Endothelial cell of umbilical vein (primary cell): ENCODE data around the gene ARHGAP15. TPM values are rescaled to one million over a fixed set of nuclear protein-coding genes. Genes with fewer than 3 reads are reported as not detected.

Source experiments
- BruUV-seq: library from RNA; stranded (reverse); fragments of 400-500 nt; replicated peaks from 2 replicates; lab custom pipeline; 2021; lab: Mats Ljungman, UMichigan
- CTCF ChIA-PET: fragments of 300-600, 350-600 bp; sonication (Branson Sonifier 250); formaldehyde crosslinking; loops from one replicate; lab custom pipeline; 2021; ENCODE audit warnings: antibody characterized with exemption, inconsistent platforms; lab: Charles Lee
- POLR2A ChIA-PET: fragments of 300-600, 350-600 bp; sonication (Branson Sonifier 250); formaldehyde crosslinking; loops from one replicate; lab custom pipeline; 2021; ENCODE audit warnings: antibody characterized with exemption, inconsistent platforms; lab: Charles Lee
- DNase-seq: peaks from one replicate; pipeline ENCODE4 v3.0.0-alpha.2; 2011; ENCODE audit warnings: low read depth, low spot score
- FAIRE-seq: peaks from 2 replicates; lab custom pipeline; 2011; peaks lifted over from hg19 to GRCh38; lab: Jason Lieb, UNC
- H2AFZ ChIP-seq: 2 replicates; pipeline ENCODE4 v1.6.0; 2012; ENCODE audit warnings: low read depth, low read length, control low read depth, inconsistent platforms
- H3K27ac ChIP-seq: 2 replicates; pipeline ENCODE4 v1.5.1; 2011; ENCODE audit warnings: low read depth, mild to moderate bottlenecking, control low read depth, low read length, moderate library complexity; ENCODE audit not compliant: insufficient read depth
- H3K27me3 ChIP-seq, 2 experiments: 2 replicates each; pipeline versions ENCODE4 v1.6.0 to v1.6.1; 2011; ENCODE audit warnings: low read length in 2 of 2, mixed read lengths in 1 of 2; ENCODE audit not compliant: control insufficient read depth in 2 of 2, insufficient read depth in 2 of 2
- H3K36me3 ChIP-seq, 2 experiments: 2 replicates in 1 of 2; 3 replicates in 1 of 2; pipeline ENCODE4 v1.5.1; 2011; ENCODE audit warnings: low read length in 2 of 2, mild to moderate bottlenecking in 1 of 2, moderate library complexity in 1 of 2; ENCODE audit not compliant: control insufficient read depth in 2 of 2, insufficient read depth in 2 of 2; ENCODE audit errors: extremely low read depth in 1 of 2
- H3K4me1 ChIP-seq: 3 replicates; pipeline ENCODE4 v1.5.1; 2011; ENCODE audit warnings: mild to moderate bottlenecking, low read length; ENCODE audit not compliant: control insufficient read depth, insufficient read depth; ENCODE audit errors: extremely low read depth
- H3K4me2 ChIP-seq: 2 replicates; pipeline ENCODE4 v1.6.1; 2011; ENCODE audit warnings: low read length, control low read depth, mixed read lengths; ENCODE audit not compliant: insufficient read depth
- H3K4me3 ChIP-seq, 3 experiments: fragments of 200-600 bp in 1 of 3; sonication (generic), shearing (Covaris generic) in 1 of 3; replicated peaks in 1 of 3; 2 replicates each; pipeline ENCODE4 v1.5.1; 2011 to 2016; ENCODE audit warnings: control low read depth in 3 of 3, low read length in 3 of 3, mild to moderate bottlenecking in 2 of 3, inconsistent platforms in 1 of 3, low read depth in 1 of 3, moderate library complexity in 1 of 3; ENCODE audit not compliant: insufficient read depth in 1 of 3
- H3K79me2 ChIP-seq: 2 replicates; pipeline ENCODE4 v1.6.0; 2012; ENCODE audit warnings: low read length, inconsistent platforms; ENCODE audit not compliant: control insufficient read depth, insufficient read depth
- H3K9ac ChIP-seq: replicated peaks from 2 replicates; pipeline ENCODE3; 2011; ENCODE audit warnings: low read length, control low read depth; ENCODE audit not compliant: insufficient read depth; ENCODE audit errors: extremely low read depth
- H3K9me1 ChIP-seq: replicated peaks from 3 replicates; pipeline ENCODE4 v1.6.0; 2011; ENCODE audit warnings: mild to moderate bottlenecking, low read length; ENCODE audit not compliant: control insufficient read depth, insufficient read depth; ENCODE audit errors: extremely low read depth
- H3K9me3 ChIP-seq: replicated peaks from 2 replicates; pipeline ENCODE4 v1.5.1; 2012; ENCODE audit warnings: low read length, inconsistent platforms; ENCODE audit not compliant: control insufficient read depth, insufficient read depth
- H4K20me1 ChIP-seq: replicated peaks from 2 replicates; pipeline ENCODE3; 2011; ENCODE audit warnings: mild to moderate bottlenecking, low read length; ENCODE audit not compliant: control insufficient read depth, insufficient read depth; ENCODE audit errors: extremely low read depth
- EZH2 ChIP-seq: IDR thresholded peaks from 2 replicates; pipeline ENCODE4 v1.6.1; 2012; ENCODE audit warnings: borderline replicate concordance, low read depth, mild to moderate bottlenecking, moderate library complexity, low read length, inconsistent platforms; ENCODE audit not compliant: severe bottlenecking
- FOS ChIP-seq: IDR thresholded peaks from 2 replicates; pipeline ENCODE4 v1.6.1; 2011; ENCODE audit warnings: mild to moderate bottlenecking, low read length, moderate library complexity, borderline replicate concordance; ENCODE audit not compliant: insufficient read depth
- GATA2 ChIP-seq: IDR thresholded peaks from 2 replicates; pipeline ENCODE4 v1.7.0; 2011; ENCODE audit warnings: low read depth, mild to moderate bottlenecking, moderate library complexity, mixed read lengths, low read length; ENCODE audit not compliant: insufficient read length, insufficient read depth
- JUN ChIP-seq: IDR thresholded peaks from 2 replicates; pipeline ENCODE4 v1.6.1; 2011; ENCODE audit warnings: borderline replicate concordance, low read depth; ENCODE audit not compliant: insufficient read length, insufficient read depth
- MYC ChIP-seq: IDR thresholded peaks from one replicate; pipeline ENCODE4 v1.6.1; 2011; ENCODE audit warnings: mild to moderate bottlenecking, low read depth, low read length
- POLR2A ChIP-seq: IDR thresholded peaks from 2 replicates; pipeline ENCODE4 v1.6.1; 2012; ENCODE audit warnings: low read depth, mild to moderate bottlenecking, control low read depth, low read length
- POLR2AphosphoS5 ChIP-seq: IDR thresholded peaks from 2 replicates; pipeline ENCODE4 v1.6.1; 2012; ENCODE audit warnings: low read depth, mild to moderate bottlenecking, control low read depth, low read length, moderate library complexity; ENCODE audit not compliant: insufficient read depth
- dilution Hi-C: fragments of 300-500 bp; cut with MboI; formaldehyde crosslinking; loops from one replicate; pipeline ENCODE4 v1.15.0; 2019; ENCODE audit warnings: low sequenced_read_pairs; ENCODE audit not compliant: extremely low pct_ligation_motif_present
- intact Hi-C: fragments of 100-400 bp; cut with micrococcal nuclease; formaldehyde crosslinking; loops from one replicate; pipeline ENCODE4 v1.10.0; 2022
- polyA plus RNA-seq, 4 experiments: library from polyadenylated mRNA; depleted of rRNA in 3 of 4; stranded (reverse) in 3 of 4; unstranded in 1 of 4; fragments of >200 nt; gene quantifications; 2 replicates each; pipeline versions ENCODE4 v1.2.1 to v1.2.3, GENCODE V29; 2011 to 2012; ENCODE audit warnings: missing spikeins in 1 of 4
- total RNA-seq: library from RNA; stranded (reverse); gene quantifications from 2 replicates; pipeline ENCODE4 v1.2.3, GENCODE V29; 2021
- TF ChIP-seq, protein P1 (sequence below): IDR thresholded peaks from 2 replicates; pipeline ENCODE4 v1.6.1; 2011; ENCODE audit not compliant: insufficient read depth, insufficient read length
- TF ChIP-seq, protein P2 (sequence below), 2 donors: IDR thresholded peaks; 1 replicate in 1 of 2; 2 replicates in 1 of 2; pipeline ENCODE4 v1.5.1; 2011; ENCODE audit warnings: low read length in 2 of 2, mild to moderate bottlenecking in 2 of 2, moderate library complexity in 2 of 2, control low read depth in 1 of 2, inconsistent platforms in 1 of 2, low read depth in 1 of 2; ENCODE audit not compliant: insufficient read depth in 1 of 2; ENCODE audit errors: extremely low read depth in 1 of 2

ARHGAP15 gene
- total and polyA plus RNA-seq, 2 donors (not counting 3 experiments of a cell fraction or from before 2014, with no cell fraction given): not detected

GRCh38 chr2:143375384-143375880 is 246.2 kb downstream of the ARHGAP15 start:
- H3K9me3 ChIP-seq: no peaks in the 10 kb centered on the region
- H3K9ac ChIP-seq: no peak overlapping the region
- FAIRE-seq (no peak), DNase-seq (no peak)
- TF ChIP-seq, protein P1, sequence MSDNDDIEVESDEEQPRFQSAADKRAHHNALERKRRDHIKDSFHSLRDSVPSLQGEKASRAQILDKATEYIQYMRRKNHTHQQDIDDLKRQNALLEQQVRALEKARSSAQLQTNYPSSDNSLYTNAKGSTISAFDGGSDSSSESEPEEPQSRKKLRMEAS: no peak
- TF ChIP-seq EZH2 (no peak), FOS (no peak), MYC (no peak), POLR2AphosphoS5 (no peak), POLR2A (no peak), JUN (no peak), GATA2 (no peak)
- TF ChIP-seq, protein P2, sequence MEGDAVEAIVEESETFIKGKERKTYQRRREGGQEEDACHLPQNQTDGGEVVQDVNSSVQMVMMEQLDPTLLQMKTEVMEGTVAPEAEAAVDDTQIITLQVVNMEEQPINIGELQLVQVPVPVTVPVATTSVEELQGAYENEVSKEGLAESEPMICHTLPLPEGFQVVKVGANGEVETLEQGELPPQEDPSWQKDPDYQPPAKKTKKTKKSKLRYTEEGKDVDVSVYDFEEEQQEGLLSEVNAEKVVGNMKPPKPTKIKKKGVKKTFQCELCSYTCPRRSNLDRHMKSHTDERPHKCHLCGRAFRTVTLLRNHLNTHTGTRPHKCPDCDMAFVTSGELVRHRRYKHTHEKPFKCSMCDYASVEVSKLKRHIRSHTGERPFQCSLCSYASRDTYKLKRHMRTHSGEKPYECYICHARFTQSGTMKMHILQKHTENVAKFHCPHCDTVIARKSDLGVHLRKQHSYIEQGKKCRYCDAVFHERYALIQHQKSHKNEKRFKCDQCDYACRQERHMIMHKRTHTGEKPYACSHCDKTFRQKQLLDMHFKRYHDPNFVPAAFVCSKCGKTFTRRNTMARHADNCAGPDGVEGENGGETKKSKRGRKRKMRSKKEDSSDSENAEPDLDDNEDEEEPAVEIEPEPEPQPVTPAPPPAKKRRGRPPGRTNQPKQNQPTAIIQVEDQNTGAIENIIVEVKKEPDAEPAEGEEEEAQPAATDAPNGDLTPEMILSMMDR (IDR thresholded peaks at IDR 0.05; ENCODE audit: extremely low read depth in 1 of 2, insufficient read depth in 1 of 2, low read depth in 1 of 2, low read length in 2 of 2): no peak
- POLR2A ChIA-PET: no interaction called here
- CTCF ChIA-PET: interaction anchor here (1.2 to 1.3 kb wide), 2 partner anchors 9 to 73 kb away, joined by 3 read pairs; no protein-coding TSS in a partner anchor
- H3K36me3 ChIP-seq: no peaks in the 10 kb centered on the region
- no peaks in the 10 kb centered on the region for H3K79me2 ChIP-seq
- no peak overlapping the region for H3K4me3 ChIP-seq
- BruUV-seq: no TSS peak
- no peak overlapping the region for H3K4me2 ChIP-seq
- H4K20me1 ChIP-seq: no peaks in the 10 kb centered on the region
- no peak overlapping the region for H3K27ac ChIP-seq
- no peaks in the 10 kb centered on the region for H3K4me1 ChIP-seq
- no peak overlapping the region for H2AFZ ChIP-seq
- H3K27me3 ChIP-seq: no peaks in the 10 kb centered on the region
- dilution Hi-C loops (no loop called here), intact Hi-C loops (no loop called here)
- no peaks in the 10 kb centered on the region for H3K9me1 ChIP-seq
